Lower leg skin (tissue), 4 donors: ENCODE results near the gene GABBR2. TPM values are rescaled to one million over a fixed set of nuclear protein-coding genes. Genes with fewer than 3 reads are reported as not detected.

Experiments
- DNase-seq, 2 donors: peaks; one replicate each; pipeline ENCODE4 v3.0.0-alpha.2; 2019; ENCODE audit warnings: low spot score in 2 of 2
- H3K4me3 ChIP-seq: fragments of 200-600 bp; sonication (generic); 2 replicates; pipeline ENCODE4 v1.5.1; 2017; ENCODE audit warnings: mild to moderate bottlenecking, low read depth; ENCODE audit not compliant: poor library complexity, severe bottlenecking
- CTCF ChIP-seq, 3 donors: fragments of 450-650 bp; IDR thresholded peaks; one replicate each; pipeline ENCODE4 v1.5.1; 2016; ENCODE audit warnings: antibody characterized with exemption in 3 of 3, mild to moderate bottlenecking in 3 of 3, moderate library complexity in 2 of 3
- POLR2A ChIP-seq, 2 donors: fragments of 450-650 bp; IDR thresholded peaks; one replicate each; pipeline ENCODE4 v1.6.1; 2016 to 2017; ENCODE audit warnings: antibody characterized with exemption in 2 of 2, mild to moderate bottlenecking in 1 of 2, moderate library complexity in 1 of 2
- WGBS, 2 donors: methylation state at CpG; one replicate each; pipeline ENCODE4 v1.1.5; 2018; 5-methylcytosine and 5-hydroxymethylcytosine counted together
- intact Hi-C: fragments of 100-400 bp; cut with DNase I; formaldehyde crosslinking; loops from one replicate; pipeline ENCODE4 v1.15.0; 2023; ENCODE audit warnings: low total_unique reads
- total RNA-seq, 4 donors: library from RNA; depleted of rRNA; stranded (reverse); fragments of >200 nt; gene quantifications; one replicate each; pipeline ENCODE4 v1.1.0, GENCODE V29; 2016

GABBR2 gene
- total RNA-seq, 4 donors from 2014 or later, result 0.23 to 4.2 TPM; not detected in 2

DNA sequence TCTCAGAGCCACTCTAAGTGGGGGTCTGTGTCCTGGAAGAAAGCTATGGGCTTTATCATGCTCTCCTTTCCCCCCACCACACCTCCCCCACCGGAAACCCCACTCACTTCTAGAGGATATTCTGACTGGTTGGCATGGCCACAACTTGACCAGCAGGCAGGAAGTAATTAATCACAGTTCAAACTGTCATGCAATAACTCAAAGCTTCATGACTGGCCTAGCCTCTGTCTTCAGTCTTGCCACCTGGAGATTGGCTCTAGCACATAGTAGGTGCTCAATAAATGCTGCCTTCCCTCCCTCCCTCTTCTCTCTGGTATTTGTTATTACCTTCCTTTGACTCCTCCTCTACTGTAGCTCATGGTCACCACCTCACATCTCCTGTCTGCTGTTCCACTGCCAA, 124.7 kb downstream of the GABBR2 start:
- intact Hi-C loops, result no loop called here
- 25 to 26% methylated on average over 1 of the region's 1 CpG for WGBS, 2 donors
- H3K4me3 ChIP-seq, result no peak overlapping the region
- peak in 1 of 2 donors; percentile 17 for DNase-seq
- TF ChIP-seq CTCF (IDR thresholded peaks at IDR 0.05), result no peak
- no peak for TF ChIP-seq POLR2A (IDR thresholded peaks at IDR 0.05)

- intact Hi-C loops, result no loop called here
- DNase-seq, result no peak
- no peak overlapping the region for H3K4me3 ChIP-seq
- no peak for TF ChIP-seq CTCF (IDR thresholded peaks at IDR 0.05)
- no peak for TF ChIP-seq POLR2A (IDR thresholded peaks at IDR 0.05)
- WGBS, 2 donors, result 76 to 85% methylated on average over 3 of the region's 3 CpGs
Measured at GRCh38 chr9:98583417-98583816, 125.3 kb downstream of the GABBR2 start.

GRCh38 chr9:98580956-98581355, 127.8 kb downstream of the GABBR2 start:
- DNase-seq, result peak in 1 of 2 donors; percentile 69
- intact Hi-C loops, result no loop called here
- TF ChIP-seq POLR2A (IDR thresholded peaks at IDR 0.05), result no peak
- TF ChIP-seq CTCF (IDR thresholded peaks at IDR 0.05), result no peak
- WGBS, 2 donors, result 69 to 79% methylated on average over 11 of the region's 11 CpGs
- no peak overlapping the region for H3K4me3 ChIP-seq

- DNase-seq, result no peak
- intact Hi-C loops, result no loop called here
- WGBS, 2 donors, result 85 to 87% methylated on average over 2 of the region's 2 CpGs
- no peak overlapping the region for H3K4me3 ChIP-seq
- TF ChIP-seq CTCF (IDR thresholded peaks at IDR 0.05), result no peak
- no peak for TF ChIP-seq POLR2A (IDR thresholded peaks at IDR 0.05)
Measured at GRCh38 chr9:98579700-98580099, 129.0 kb downstream of the GABBR2 start.

DNA sequence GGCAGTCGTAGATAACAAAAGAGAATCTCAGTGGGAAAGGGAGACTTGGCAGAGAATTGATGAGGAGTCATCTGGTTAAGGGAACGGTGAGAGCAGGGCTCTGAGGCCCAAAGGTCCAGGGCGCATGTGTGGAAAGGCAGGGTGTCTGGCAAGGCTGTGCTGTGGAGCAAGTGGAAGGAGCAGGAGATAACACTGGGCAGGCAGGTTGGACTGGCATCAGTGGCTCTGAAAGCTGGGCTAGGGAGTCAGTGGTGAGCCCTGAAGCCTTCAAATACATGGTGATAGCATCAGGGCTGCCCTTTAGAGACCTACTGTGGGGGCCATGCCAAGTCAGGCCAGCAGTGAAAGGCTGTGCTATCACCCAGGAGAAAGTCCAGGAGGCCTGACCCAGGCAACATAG, 131.3 kb downstream of the GABBR2 start:
- 75 to 89% methylated on average over 2 to 3 of the region's 3 CpGs for WGBS, 2 donors
- TF ChIP-seq POLR2A (IDR thresholded peaks at IDR 0.05) (no peak), CTCF (IDR thresholded peaks at IDR 0.05) (no peak)
- peak in 1 of 2 donors; percentile 65 for DNase-seq
- no peak overlapping the region for H3K4me3 ChIP-seq
- intact Hi-C loops, result no loop called here

GRCh38 chr9:98576859-98577258, 131.9 kb downstream of the GABBR2 start:
- intact Hi-C loops, result no loop called here
- TF ChIP-seq CTCF (IDR thresholded peaks at IDR 0.05) (no peak), POLR2A (IDR thresholded peaks at IDR 0.05) (no peak)
- H3K4me3 ChIP-seq, result no peak overlapping the region
- WGBS, 2 donors, result 82 to 86% methylated on average over 3 of the region's 3 CpGs
- DNase-seq, result peak in 1 of 2 donors; percentile 34
